Parathyroid adenoma (tissue), 2 donors: Measurements from ENCODE around the gene OSCP1.

Source experiments
- H2AFZ ChIP-seq: fragments of 300-600 bp; sonication (generic); one replicate; pipeline ENCODE4 v1.7.0; 2017; ENCODE audit warnings: antibody characterized with exemption, mild to moderate bottlenecking
- H3K27ac ChIP-seq: fragments of 300-600 bp; sonication (generic); one replicate; pipeline ENCODE4 v1.7.0; 2017
- H3K27me3 ChIP-seq: fragments of 300-600 bp; sonication (generic); one replicate; pipeline ENCODE4 v1.7.0; 2017; ENCODE audit warnings: low read length; ENCODE audit not compliant: control insufficient read depth, insufficient read depth
- H3K36me3 ChIP-seq: fragments of 300-600 bp; sonication (generic); one replicate; pipeline ENCODE4 v1.7.0; 2017; ENCODE audit warnings: low read length; ENCODE audit not compliant: control insufficient read depth, insufficient read depth
- H3K4me1 ChIP-seq: fragments of 300-600 bp; sonication (generic); one replicate; pipeline ENCODE4 v1.7.0; 2017; ENCODE audit warnings: control low read depth
- H3K4me2 ChIP-seq: fragments of 300-600 bp; sonication (generic); one replicate; pipeline ENCODE4 v1.7.0; 2017; ENCODE audit warnings: low read length
- H3K4me3 ChIP-seq: fragments of 300-600 bp; sonication (generic); one replicate; pipeline ENCODE4 v1.7.0; 2017; ENCODE audit warnings: low read depth, low read length
- H3K79me2 ChIP-seq: fragments of 300-600 bp; sonication (generic); one replicate; pipeline ENCODE4 v1.7.0; 2017; ENCODE audit warnings: control low read depth
- H3K9ac ChIP-seq: fragments of 300-600 bp; sonication (generic); one replicate; pipeline ENCODE4 v1.7.0; 2017; ENCODE audit warnings: mild to moderate bottlenecking
- H3K9me3 ChIP-seq: fragments of 300-600 bp; sonication (generic); one replicate; pipeline ENCODE4 v1.7.0; 2017; ENCODE audit warnings: low read length; ENCODE audit not compliant: control insufficient read depth
- TF ChIP-seq, protein P1 (sequence below): fragments of 300-600 bp; sonication (generic); IDR thresholded peaks from one replicate; pipeline ENCODE4 v1.7.0; 2017; ENCODE audit warnings: antibody characterized with exemption, mild to moderate bottlenecking
- donor health status: primary hyperparathyroidism.

Gene OSCP1, protein sequence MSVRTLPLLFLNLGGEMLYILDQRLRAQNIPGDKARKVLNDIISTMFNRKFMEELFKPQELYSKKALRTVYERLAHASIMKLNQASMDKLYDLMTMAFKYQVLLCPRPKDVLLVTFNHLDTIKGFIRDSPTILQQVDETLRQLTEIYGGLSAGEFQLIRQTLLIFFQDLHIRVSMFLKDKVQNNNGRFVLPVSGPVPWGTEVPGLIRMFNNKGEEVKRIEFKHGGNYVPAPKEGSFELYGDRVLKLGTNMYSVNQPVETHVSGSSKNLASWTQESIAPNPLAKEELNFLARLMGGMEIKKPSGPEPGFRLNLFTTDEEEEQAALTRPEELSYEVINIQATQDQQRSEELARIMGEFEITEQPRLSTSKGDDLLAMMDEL

DNA sequence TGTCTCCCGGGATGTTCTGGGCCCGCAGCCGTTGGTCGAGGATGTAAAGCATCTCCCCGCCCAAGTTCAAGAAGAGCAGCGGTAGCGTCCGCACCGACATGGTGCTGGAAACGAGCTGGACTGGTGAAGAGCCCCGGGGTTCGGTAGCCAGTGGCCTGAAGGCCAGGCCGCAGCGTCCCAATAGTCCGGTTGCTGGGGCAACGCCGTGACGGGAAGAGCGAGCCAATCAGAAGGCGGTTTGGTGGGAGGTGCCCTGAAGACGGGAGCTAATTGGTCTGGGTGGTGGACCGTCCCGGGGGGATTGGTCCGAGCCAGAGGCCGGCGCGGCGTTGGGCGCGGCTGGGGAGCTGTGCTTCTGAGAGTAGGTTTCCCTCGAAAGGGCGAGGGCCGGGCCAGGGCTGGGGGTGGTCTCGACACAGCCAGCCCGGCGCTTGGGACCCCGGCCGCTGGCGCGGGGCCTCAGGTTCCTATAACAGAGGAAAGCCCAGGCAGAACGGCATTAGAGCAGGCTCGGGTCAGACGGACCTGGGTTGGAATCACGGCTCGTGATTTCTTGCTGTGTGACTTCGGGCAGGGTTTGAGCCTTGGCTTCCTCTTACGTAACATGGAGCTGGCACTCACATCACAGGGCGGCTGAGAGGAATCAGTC lies at the start of gene OSCP1:
TSS of gene OSCP1 (minus strand) at position 182 of the 649 bp plus-strand sequence. CDS start at position 100, 82 bp downstream.
- Histone ChIP-seq H3K9ac (peak within 1 kb of the TSS; percentile 88), H3K9me3 (no peaks in the 10 kb centered on the region), H3K27ac (peak within 1 kb of the TSS; percentile 91), H3K27me3 (no peaks in the 10 kb centered on the region), H3K4me3 (peak within 1 kb of the TSS; percentile 94), H3K36me3 (no peaks in the 10 kb centered on the region), H3K79me2 (no peaks in the 10 kb centered on the region), H3K4me2 (peak within 1 kb of the TSS; percentile 99), H3K4me1 (no peaks in the 10 kb centered on the region), H2AFZ (peak within 1 kb of the TSS; percentile 84)
- TF ChIP-seq, protein P1, sequence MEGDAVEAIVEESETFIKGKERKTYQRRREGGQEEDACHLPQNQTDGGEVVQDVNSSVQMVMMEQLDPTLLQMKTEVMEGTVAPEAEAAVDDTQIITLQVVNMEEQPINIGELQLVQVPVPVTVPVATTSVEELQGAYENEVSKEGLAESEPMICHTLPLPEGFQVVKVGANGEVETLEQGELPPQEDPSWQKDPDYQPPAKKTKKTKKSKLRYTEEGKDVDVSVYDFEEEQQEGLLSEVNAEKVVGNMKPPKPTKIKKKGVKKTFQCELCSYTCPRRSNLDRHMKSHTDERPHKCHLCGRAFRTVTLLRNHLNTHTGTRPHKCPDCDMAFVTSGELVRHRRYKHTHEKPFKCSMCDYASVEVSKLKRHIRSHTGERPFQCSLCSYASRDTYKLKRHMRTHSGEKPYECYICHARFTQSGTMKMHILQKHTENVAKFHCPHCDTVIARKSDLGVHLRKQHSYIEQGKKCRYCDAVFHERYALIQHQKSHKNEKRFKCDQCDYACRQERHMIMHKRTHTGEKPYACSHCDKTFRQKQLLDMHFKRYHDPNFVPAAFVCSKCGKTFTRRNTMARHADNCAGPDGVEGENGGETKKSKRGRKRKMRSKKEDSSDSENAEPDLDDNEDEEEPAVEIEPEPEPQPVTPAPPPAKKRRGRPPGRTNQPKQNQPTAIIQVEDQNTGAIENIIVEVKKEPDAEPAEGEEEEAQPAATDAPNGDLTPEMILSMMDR: no peak

DNA sequence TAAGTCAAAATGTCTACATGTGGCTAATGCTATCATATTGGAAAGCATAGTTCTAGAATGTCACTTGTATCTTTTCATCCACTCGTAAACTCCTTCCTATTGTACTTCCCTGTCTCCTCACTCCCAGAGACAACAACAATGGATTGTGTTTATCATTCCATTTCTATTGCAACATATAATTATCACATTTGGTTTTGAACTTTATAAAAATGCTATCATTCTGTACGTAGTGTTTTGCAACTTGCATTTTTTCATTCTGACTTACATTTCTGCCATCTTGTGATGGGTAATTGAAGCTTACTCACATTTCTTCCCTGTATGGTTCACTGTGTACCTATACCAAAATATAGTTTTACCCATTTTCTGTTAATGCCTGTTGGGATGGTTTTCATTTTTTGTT lies 47.0 kb upstream of the OSCP1 start:
- H3K27me3 ChIP-seq: no peaks in the 10 kb centered on the region
- no peak overlapping the region for H3K27ac ChIP-seq
- no peaks in the 10 kb centered on the region for H3K79me2 ChIP-seq
- H3K4me2 ChIP-seq: no peak overlapping the region
- no peaks in the 10 kb centered on the region for H3K36me3 ChIP-seq
- H3K9me3 ChIP-seq: no peaks in the 10 kb centered on the region
- no peak overlapping the region for H3K4me3 ChIP-seq
- no peak overlapping the region for H2AFZ ChIP-seq
- TF ChIP-seq, protein P1: no peak
- no peaks in the 10 kb centered on the region for H3K4me1 ChIP-seq
- H3K9ac ChIP-seq: no peak overlapping the region

DNA sequence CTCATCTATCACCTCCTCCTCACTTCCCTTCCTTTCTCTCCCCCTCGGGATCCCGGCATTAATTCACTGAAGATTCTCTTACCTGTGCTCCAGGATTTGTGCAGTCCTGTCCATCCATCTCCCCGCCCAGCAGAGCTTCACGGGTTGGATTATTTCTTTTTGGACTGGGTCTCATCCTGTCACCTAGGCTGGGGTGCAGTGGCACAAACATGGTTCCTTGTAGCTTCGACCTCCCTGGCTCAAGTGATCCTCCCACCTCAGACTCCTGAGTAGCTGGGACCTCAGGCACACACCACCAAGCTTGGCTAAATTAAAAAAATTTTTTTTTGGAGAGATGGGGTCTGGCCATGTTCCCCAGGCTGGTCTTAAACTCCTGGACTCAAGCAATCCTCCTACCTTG lies 44.7 kb upstream of the OSCP1 start:
- Histone ChIP-seq H3K9me3 (no peaks in the 10 kb centered on the region), H3K4me1 (no peaks in the 10 kb centered on the region), H3K9ac (no peak overlapping the region), H3K36me3 (no peaks in the 10 kb centered on the region), H3K4me3 (no peak overlapping the region), H3K4me2 (no peak overlapping the region), H3K27ac (no peak overlapping the region), H2AFZ (no peak overlapping the region), H3K27me3 (no peaks in the 10 kb centered on the region), H3K79me2 (no peaks in the 10 kb centered on the region)
- TF ChIP-seq, protein P1: no peak

DNA sequence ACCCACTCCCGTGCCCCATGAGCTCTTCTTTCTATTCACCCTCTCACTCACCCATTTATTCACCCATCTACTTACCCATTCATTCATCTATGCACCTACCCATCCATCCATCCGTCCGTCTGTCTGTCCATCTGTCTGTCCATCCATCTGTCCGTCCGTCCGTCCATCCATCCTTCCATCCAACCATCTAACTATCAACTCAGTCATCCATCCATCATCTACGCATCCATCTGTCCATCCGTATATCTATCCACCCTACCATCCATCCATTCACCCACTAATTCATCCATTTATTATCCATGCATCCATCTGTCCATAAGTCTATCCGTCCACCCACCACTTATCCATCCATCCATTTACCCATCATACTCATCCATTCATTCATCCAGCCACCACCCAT lies 43.3 kb upstream of the OSCP1 start:
- Histone ChIP-seq H3K4me3 (no peak overlapping the region), H3K9ac (no peak overlapping the region), H3K27me3 (no peaks in the 10 kb centered on the region), H3K27ac (no peak overlapping the region), H3K4me2 (no peak overlapping the region), H2AFZ (no peak overlapping the region), H3K36me3 (no peaks in the 10 kb centered on the region), H3K9me3 (no peaks in the 10 kb centered on the region), H3K79me2 (no peaks in the 10 kb centered on the region), H3K4me1 (no peaks in the 10 kb centered on the region)
- TF ChIP-seq, protein P1: no peak
